ENCODE data around the gene CBFA2T3.

The CBFA2T3 gene

GRCh38 chr16:88859381-88860091 is 117.5 kb downstream of the CBFA2T3 start:
- Histone ChIP-seq H3K4me2 (ENCODE audit: low read length, poor library complexity, severe bottlenecking) (no peak overlapping the region), H3K14ac (ENCODE audit: low read length in 2 of 2) (no peak overlapping the region), H3K36me3 (ENCODE audit: control insufficient read depth in 1 of 2, insufficient read depth in 2 of 2, low read depth in 1 of 2, low read length in 2 of 2) (peaks cover 48 to 51% of the 10 kb centered on the region in 2 experiments), H3K79me1 (replicated peaks; ENCODE audit: low read length, poor library complexity, severe bottlenecking) (peaks cover 33% of the 10 kb centered on the region), H3K18ac (ENCODE audit: low read depth in 1 of 2, low read length in 2 of 2) (no peak overlapping the region), H3K27ac (ENCODE audit: low read length, poor library complexity, severe bottlenecking) (no peak overlapping the region), H3K4me3 (ENCODE audit: insufficient read depth in 1 of 2, low read depth in 1 of 2, low read length in 2 of 2) (no peak overlapping the region), H2BK15ac (ENCODE audit: low read depth, poor library complexity, severe bottlenecking) (no peak overlapping the region), H4K8ac (ENCODE audit: low read length) (no peak overlapping the region), H3K27me3 (ENCODE audit: control insufficient read depth in 1 of 2, insufficient read depth in 1 of 2, low read length in 2 of 2) (no peaks in the 10 kb centered on the region), H3K4ac (ENCODE audit: low read depth in 1 of 2, low read length in 2 of 2) (no peak overlapping the region), H2BK120ac (ENCODE audit: low read depth, low read length) (no peak overlapping the region), H2AFZ (ENCODE audit: low read depth, low read length) (no peak overlapping the region), H2BK5ac (ENCODE audit: low read depth, low read length, poor library complexity, severe bottlenecking) (no peak overlapping the region), H3K4me1 (ENCODE audit: control insufficient read depth, insufficient read depth, low read depth, low read length) (peaks cover 17% of the 10 kb centered on the region), H4K91ac (ENCODE audit: low read length) (no peak overlapping the region), H3K9me3 (ENCODE audit: control insufficient read depth, low read length) (no peaks in the 10 kb centered on the region), H3K9ac (ENCODE audit: low read length) (no peak overlapping the region), H2BK12ac (ENCODE audit: low read length in 2 of 2) (no peak overlapping the region), H3K23ac (ENCODE audit: low read length in 2 of 2) (no peak overlapping the region), H2AK5ac (ENCODE audit: low read length, severe bottlenecking) (no peak overlapping the region)
- WGBS: 96% methylated on average over 20 of the region's 20 CpGs
- no peak for DNase-seq

DNA sequence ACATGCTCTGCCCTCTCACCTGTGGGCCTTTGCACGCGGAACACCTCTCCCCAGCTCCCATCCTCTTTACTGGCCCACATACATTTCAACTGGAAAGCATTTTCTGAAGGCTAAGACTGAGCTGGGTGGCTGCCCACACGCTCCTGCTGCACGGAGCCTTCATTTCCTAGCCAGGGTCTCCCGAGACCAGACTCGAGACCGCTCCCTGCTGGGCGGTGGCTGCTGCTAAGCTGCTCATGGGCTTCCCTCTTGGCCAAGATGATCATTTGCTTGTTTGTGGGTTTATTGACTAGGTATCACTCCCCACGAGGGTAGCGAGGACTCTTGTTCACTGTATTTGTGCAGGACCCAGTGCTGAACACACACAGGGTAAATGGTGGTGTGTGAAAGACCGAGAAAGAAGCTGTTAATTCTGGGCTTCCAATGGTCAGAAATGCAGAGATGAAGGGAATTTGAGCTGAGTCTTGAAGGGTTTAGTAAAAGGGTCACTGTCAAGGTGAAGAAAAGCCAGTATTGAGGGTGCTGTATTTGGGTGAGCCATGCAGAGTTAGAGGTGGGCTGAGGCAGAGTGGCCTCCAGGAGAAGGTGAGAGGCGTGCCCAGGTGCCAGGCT is 119.2 kb downstream of the CBFA2T3 start:
- Histone ChIP-seq H3K4me3 (ENCODE audit: insufficient read depth in 1 of 2, low read depth in 1 of 2, low read length in 2 of 2) (peak overlapping the region; percentile 86 to 97), H2AK5ac (ENCODE audit: low read length, severe bottlenecking) (no peak overlapping the region), H4K91ac (ENCODE audit: low read length) (no peak overlapping the region), H3K4me2 (ENCODE audit: low read length, poor library complexity, severe bottlenecking) (peak overlapping the region; percentile 89), H3K9me3 (ENCODE audit: control insufficient read depth, low read length) (no peaks in the 10 kb centered on the region), H4K8ac (ENCODE audit: low read length) (peak overlapping the region; percentile 88), H3K9ac (ENCODE audit: low read length) (peak overlapping the region; percentile 93), H2AFZ (ENCODE audit: low read depth, low read length) (peak overlapping the region; percentile 33), H2BK120ac (ENCODE audit: low read depth, low read length) (no peak overlapping the region), H3K27me3 (ENCODE audit: control insufficient read depth in 1 of 2, insufficient read depth in 1 of 2, low read length in 2 of 2) (no peaks in the 10 kb centered on the region), H3K18ac (ENCODE audit: low read depth in 1 of 2, low read length in 2 of 2) (peak overlapping the region in 1 of 2 experiments; percentile 79), H2BK5ac (ENCODE audit: low read depth, low read length, poor library complexity, severe bottlenecking) (no peak overlapping the region), H2BK15ac (ENCODE audit: low read depth, poor library complexity, severe bottlenecking) (no peak overlapping the region), H3K14ac (ENCODE audit: low read length in 2 of 2) (no peak overlapping the region), H3K79me1 (replicated peaks; ENCODE audit: low read length, poor library complexity, severe bottlenecking) (peaks cover 46% of the 10 kb centered on the region), H2BK12ac (ENCODE audit: low read length in 2 of 2) (no peak overlapping the region), H3K36me3 (ENCODE audit: control insufficient read depth in 1 of 2, insufficient read depth in 2 of 2, low read depth in 1 of 2, low read length in 2 of 2) (peaks cover 45 to 58% of the 10 kb centered on the region in 2 experiments), H3K27ac (ENCODE audit: low read length, poor library complexity, severe bottlenecking) (peak overlapping the region; percentile 74), H3K4me1 (ENCODE audit: control insufficient read depth, insufficient read depth, low read depth, low read length) (peaks cover 20% of the 10 kb centered on the region), H3K23ac (ENCODE audit: low read length in 2 of 2) (no peak overlapping the region), H3K4ac (ENCODE audit: low read depth in 1 of 2, low read length in 2 of 2) (peak overlapping the region in 1 of 2 experiments; percentile 32)
- peak; percentile 84 for DNase-seq
- 21% methylated on average over 12 of the region's 12 CpGs for WGBS

- Histone ChIP-seq H3K4me2 (ENCODE audit: low read length, poor library complexity, severe bottlenecking) (peak within 1 kb of the TSS; percentile 89), H2BK5ac (ENCODE audit: low read depth, low read length, poor library complexity, severe bottlenecking) (peak within 1 kb of the TSS; percentile 68), H2BK12ac (ENCODE audit: low read length in 2 of 2) (peak within 1 kb of the TSS in 1 of 2 experiments; percentile 21), H4K8ac (ENCODE audit: low read length) (peak within 1 kb of the TSS; percentile 88), H3K36me3 (ENCODE audit: control insufficient read depth in 1 of 2, insufficient read depth in 2 of 2, low read depth in 1 of 2, low read length in 2 of 2) (peaks cover 38 to 51% of the 10 kb centered on the region in 2 experiments), H2AFZ (ENCODE audit: low read depth, low read length) (peak within 1 kb of the TSS; percentile 66), H2BK15ac (ENCODE audit: low read depth, poor library complexity, severe bottlenecking) (peak within 1 kb of the TSS; percentile 63), H3K4me1 (ENCODE audit: control insufficient read depth, insufficient read depth, low read depth, low read length) (peaks cover 20% of the 10 kb centered on the region), H3K79me1 (replicated peaks; ENCODE audit: low read length, poor library complexity, severe bottlenecking) (peaks cover 46% of the 10 kb centered on the region), H2BK120ac (ENCODE audit: low read depth, low read length) (peak within 1 kb of the TSS; percentile 42), H3K4ac (ENCODE audit: low read depth in 1 of 2, low read length in 2 of 2) (peak within 1 kb of the TSS; percentile 54 to 73), H2AK5ac (ENCODE audit: low read length, severe bottlenecking) (no peak within 1 kb of the TSS), H3K27me3 (ENCODE audit: control insufficient read depth in 1 of 2, insufficient read depth in 1 of 2, low read length in 2 of 2) (no peaks in the 10 kb centered on the region), H3K9ac (ENCODE audit: low read length) (peak within 1 kb of the TSS; percentile 93), H3K23ac (ENCODE audit: low read length in 2 of 2) (peak within 1 kb of the TSS in 1 of 2 experiments; percentile 79), H3K27ac (ENCODE audit: low read length, poor library complexity, severe bottlenecking) (peak within 1 kb of the TSS; percentile 74), H3K18ac (ENCODE audit: low read depth in 1 of 2, low read length in 2 of 2) (peak within 1 kb of the TSS; percentile 52 to 89), H3K4me3 (ENCODE audit: insufficient read depth in 1 of 2, low read depth in 1 of 2, low read length in 2 of 2) (peak within 1 kb of the TSS; percentile 89 to 97), H3K14ac (ENCODE audit: low read length in 2 of 2) (peak within 1 kb of the TSS in 1 of 2 experiments; percentile 96), H4K91ac (ENCODE audit: low read length) (peak within 1 kb of the TSS; percentile 79), H3K9me3 (ENCODE audit: control insufficient read depth, low read length) (no peaks in the 10 kb centered on the region)
- WGBS: under 1% methylated on average over 85 of the region's 87 CpGs
- DNase-seq: peak; percentile 92
Measured at GRCh38 chr16:88856828-88857727, 119.9 kb downstream of the CBFA2T3 start, which contains the start of the genes GALNS and TRAPPC2L. TSS of gene GALNS (minus strand) at chr16:88856947. CDS start at chr16:88856877, 70 bp downstream. TSS of gene TRAPPC2L (plus strand) at chr16:88857127. CDS start at chr16:88857151, 24 bp downstream.

Data from mesenchymal stem cell (in vitro differentiated cells and primary cell).